ENCODE results near the gene MTUS2.

DNA sequence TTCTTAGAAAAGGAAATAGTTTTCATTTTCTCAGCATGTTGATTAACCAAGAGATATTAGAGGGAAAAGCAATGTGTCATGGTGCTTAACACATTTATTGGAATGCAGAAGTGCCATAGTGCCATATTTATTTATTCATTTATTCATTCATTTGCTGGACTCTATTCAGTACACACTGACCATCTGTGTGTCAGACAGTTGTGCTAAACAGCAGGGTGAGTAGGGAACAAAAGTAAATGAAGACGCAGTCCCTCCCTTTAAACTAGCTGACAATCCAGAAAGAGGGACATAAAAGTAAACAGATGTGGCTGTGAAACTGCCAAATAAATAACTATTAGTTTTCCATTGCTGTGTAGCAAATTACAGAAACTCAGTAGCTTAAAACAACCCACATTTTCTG is 323.7 kb downstream of the MTUS2 start:
- no peak for TF ChIP-seq CTCF (conservative IDR thresholded peaks at IDR 0.05 in 1 of 2, IDR thresholded peaks at IDR 0.05 in 1 of 2; ENCODE audit: low read depth in 1 of 2, low read length in 2 of 2)
- no peak for TF ChIP-seq EZH2 (IDR thresholded peaks at IDR 0.05; ENCODE audit: low read length, missing control alignments)
